HepG2 (cell line): ENCODE measurements around the gene ABCB9. TPM values are rescaled to one million over a fixed set of nuclear protein-coding genes. Genes with fewer than 3 reads are reported as not detected.

Experiments
- ATAC-seq: fragments of 200-7000 bp; cut with Tn5 transposase; 3 replicates; pipeline ENCODE4 v1.9.1; 2020; ENCODE audit warnings: mild to moderate bottlenecking, moderate library complexity
- BruUV-seq: library from RNA; stranded (reverse); fragments of 400-500 nt; replicated peaks from 2 replicates; lab custom pipeline; 2021; lab: Mats Ljungman, UMichigan
- CTCF ChIA-PET: fragments of 300-600 bp; formaldehyde crosslinking; extraction: SDS; loops from one replicate; lab custom pipeline; 2021; ENCODE audit warnings: low total read pairs, inconsistent platforms, low intra/inter-chr PET ratio; lab: Yijun Ruan, JAX
- POLR2A ChIA-PET: fragments of 350-600 bp; sonication (Branson Sonifier 250); formaldehyde crosslinking; loops from one replicate; lab custom pipeline; 2020; ENCODE audit warnings: antibody characterized with exemption, inconsistent platforms; lab: Yijun Ruan, JAX
- DNase-seq: peaks from one replicate; pipeline ENCODE4 v3.0.0-alpha.2; 2015; ENCODE audit warnings: low spot score
- FAIRE-seq: peaks from 3 replicates; lab custom pipeline; 2011; peaks lifted over from hg19 to GRCh38; lab: Jason Lieb, UNC
- H2AFZ ChIP-seq: one replicate; pipeline ENCODE4 v1.6.1; 2011; ENCODE audit warnings: low read length, inconsistent platforms
- H3K27ac ChIP-seq: fragments of 300-600 bp; 3 replicates; pipeline ENCODE4 v1.8.0; 2011; ENCODE audit warnings: mixed run types, mild to moderate bottlenecking, mixed read lengths, low read length, inconsistent platforms; ENCODE audit not compliant: insufficient read depth; ENCODE audit errors: extremely low read length
- H3K27me3 ChIP-seq, 2 experiments: fragments of 200-600 bp in 1 of 2; 2 replicates in 1 of 2; 3 replicates in 1 of 2; pipeline versions ENCODE4 v1.6.0 to v1.8.0; 2011; ENCODE audit warnings: low read length in 2 of 2, mild to moderate bottlenecking in 2 of 2, moderate library complexity in 2 of 2, inconsistent platforms in 1 of 2; ENCODE audit not compliant: insufficient read depth in 2 of 2, control insufficient read depth in 1 of 2
- H3K36me3 ChIP-seq, 2 experiments: fragments of 200-600 bp in 1 of 2; replicated peaks in 1 of 2; 2 replicates in 1 of 2; 3 replicates in 1 of 2; pipeline versions ENCODE4 v1.5.1 to v1.8.0; 2011; ENCODE audit warnings: low read length in 2 of 2, inconsistent platforms in 1 of 2; ENCODE audit not compliant: insufficient read depth in 2 of 2, control insufficient read depth in 1 of 2
- H3K4me1 ChIP-seq: 2 replicates; pipeline ENCODE4 v1.5.1; 2012; ENCODE audit warnings: low read length, inconsistent platforms; ENCODE audit not compliant: insufficient read depth
- H3K4me2 ChIP-seq: 2 replicates; pipeline ENCODE4 v1.6.0; 2011; ENCODE audit warnings: low read depth, low read length, inconsistent platforms
- H3K4me3 ChIP-seq, 3 experiments: fragments of 200-600 bp in 1 of 3; sonication (generic), shearing (Covaris generic) in 1 of 3; replicated peaks in 1 of 3; 2 replicates each; pipeline ENCODE4 v1.5.1; 2011 to 2016; ENCODE audit warnings: low read length in 3 of 3, inconsistent platforms in 2 of 3, low read depth in 2 of 3, mild to moderate bottlenecking in 2 of 3, control low read depth in 1 of 3, mixed read lengths in 1 of 3; ENCODE audit not compliant: insufficient read depth in 1 of 3
- H3K79me2 ChIP-seq: one replicate; pipeline ENCODE4 v1.6.1; 2011; ENCODE audit warnings: low read length, inconsistent platforms; ENCODE audit not compliant: insufficient read depth
- H3K9ac ChIP-seq: 2 replicates; pipeline ENCODE4 v1.6.0; 2011; ENCODE audit warnings: mild to moderate bottlenecking, low read depth, low read length, inconsistent platforms; ENCODE audit not compliant: insufficient read depth
- H3K9me3 ChIP-seq: 2 replicates; pipeline ENCODE4 v1.5.1; 2012; ENCODE audit warnings: mild to moderate bottlenecking, low read length
- H4K20me1 ChIP-seq: 2 replicates; pipeline ENCODE4 v1.6.0; 2011; ENCODE audit warnings: inconsistent platforms, mild to moderate bottlenecking, low read length, moderate library complexity; ENCODE audit not compliant: insufficient read depth
- ETV5 ChIP-seq: IDR thresholded peaks from 2 replicates; pipeline ENCODE4 v1.6.1; 2018; ENCODE audit warnings: missing biosample characterization, missing genetic modification reagents, inconsistent platforms, borderline replicate concordance
- GABPA ChIP-seq, 2 experiments: IDR thresholded peaks; 2 replicates each; pipeline ENCODE4 v1.6.1; 2011 to 2016; ENCODE audit warnings: low read depth in 2 of 2, low read length in 1 of 2, missing biosample characterization in 1 of 2, missing genetic modification characterization in 1 of 2
- GTF2F1 ChIP-seq: fragments of 150-350 bp; IDR thresholded peaks from 2 replicates; pipeline ENCODE4 v1.6.1; 2014; ENCODE audit warnings: low read length
- HNRNPH1 ChIP-seq: fragments of 200-400 bp; formaldehyde crosslinking; optimal IDR thresholded peaks from 2 replicates; pipeline ENCODE3; 2017; ENCODE audit warnings: mild to moderate bottlenecking, low read depth, low read length
- KLF12 ChIP-seq: sonication (generic); formaldehyde crosslinking; IDR thresholded peaks from 2 replicates; pipeline ENCODE4 v1.4.0; 2020; ENCODE audit warnings: missing genetic modification reagents, borderline replicate concordance
- NCOR1 ChIP-seq: fragments of 200-600 bp; sonication (generic); IDR thresholded peaks from 2 replicates; pipeline ENCODE4 v1.7.0; 2017; ENCODE audit warnings: antibody characterized with exemption, low read length, borderline replicate concordance
- ZNF772 ChIP-seq: sonication (generic); formaldehyde crosslinking; IDR thresholded peaks from 2 replicates; pipeline ENCODE4 v1.5.0; 2020; ENCODE audit warnings: mild to moderate bottlenecking, missing genetic modification reagents
- WGBS: methylation state at CpG from one replicate; pipeline ENCODE4 v1.1.6; 2017; ENCODE audit warnings: low lambda C conversion rate; 5-methylcytosine and 5-hydroxymethylcytosine counted together
- in situ Hi-C: cut with HindIII; loops from 2 replicates; pipeline ENCODE4 v1.10.0; 2017; ENCODE audit warnings: low pct_unique_long_range_greater_than_20kb; ENCODE audit not compliant: extremely low pct_ligation_motif_present
- intact Hi-C: fragments of 100-400 bp; cut with micrococcal nuclease; formaldehyde crosslinking; loops from one replicate; pipeline ENCODE4 v1.10.0; 2022; ENCODE audit not compliant: unreplicated experiment
- polyA plus RNA-seq, 8 experiments: library from polyadenylated mRNA; depleted of rRNA in 3 of 8; stranded (reverse) in 7 of 8; unstranded in 1 of 8; fragments of >200 nt; fragmentation: Illumina TruSeq in 4 of 8; extraction: Trizol in 4 of 8; gene quantifications; 2 replicates each; pipeline versions ENCODE4 v1.2.1 to v1.2.3, GENCODE V29; 2011 to 2016; ENCODE audit warnings: low read depth in 4 of 8, missing spikeins in 1 of 8, mixed read lengths in 1 of 8; ENCODE audit not compliant: insufficient read depth in 1 of 8
- total RNA-seq, 5 experiments: library from RNA; depleted of rRNA; stranded (reverse); fragments of >200 nt; fragmentation: Illumina TruSeq; extraction: Trizol; gene quantifications; 2 replicates each; pipeline ENCODE4 v1.2.3, GENCODE V29; 2016; ENCODE audit warnings: low read depth in 1 of 5
- TF ChIP-seq, protein P1 (sequence below): IDR thresholded peaks from 2 replicates; pipeline ENCODE4 v1.6.1; 2012; ENCODE audit warnings: inconsistent platforms
- TF ChIP-seq, protein P2 (sequence below): sonication (generic); formaldehyde crosslinking; conservative IDR thresholded peaks from 2 replicates; pipeline ENCODE4 v1.4.0; 2020; ENCODE audit warnings: mild to moderate bottlenecking, missing genetic modification reagents, moderate library complexity

The ABCB9 gene
- total and polyA plus RNA-seq, 2 of the 13 experiments (the other 11 are each of a cell fraction or from before 2014, with no cell fraction given) = 5.1 to 6.0 TPM

DNA sequence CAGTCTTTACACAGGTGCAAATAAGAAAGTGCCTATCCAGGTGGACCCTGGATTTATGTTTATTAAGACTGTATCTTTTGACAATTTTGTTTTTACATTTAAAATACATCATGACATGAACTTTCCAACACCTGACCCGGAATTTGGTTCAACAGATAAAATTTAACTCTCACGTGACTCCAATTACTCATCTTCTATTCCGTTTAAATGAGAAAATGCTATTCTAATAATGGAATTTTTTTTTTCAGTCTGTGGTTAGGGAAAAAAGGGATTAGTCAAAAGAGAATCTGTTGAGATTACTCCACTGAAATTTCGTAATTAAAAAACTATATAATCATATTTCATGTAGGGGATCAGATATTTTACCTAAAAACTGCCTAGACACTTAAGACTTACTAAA is 81.4 kb downstream of the ABCB9 start:
- H3K4me3 ChIP-seq = 0 out of 6 replicates have a peak overlapping the region, but pooled peaks of 1 of the 3 experiments have one; percentile 15
- no peak overlapping the region for H3K9ac ChIP-seq
- H4K20me1 ChIP-seq = peaks cover 3% of the 10 kb centered on the region; the same call in 1 of the 2 replicates
- no peaks in the 10 kb centered on the region for H3K36me3 ChIP-seq
- peaks cover 77% of the 10 kb centered on the region for H3K79me2 ChIP-seq
- ChIA-PET POLR2A (no interaction called here), CTCF (no interaction called here)
- intact Hi-C loops (no loop called here), in situ Hi-C loops (no loop called here)
- H2AFZ ChIP-seq = no peak overlapping the region
- DNase-seq (no peak), ATAC-seq (no peak), FAIRE-seq (no peak)
- BruUV-seq = no TSS peak
- WGBS = 71% methylated on average over 4 of the region's 4 CpGs
- no peak overlapping the region for H3K27ac ChIP-seq
- no peaks in the 10 kb centered on the region; a peak in 2 of 5 replicates for H3K27me3 ChIP-seq
- peaks cover 70% of the 10 kb centered on the region for H3K4me1 ChIP-seq
- H3K4me2 ChIP-seq = no peak overlapping the region
- no peaks in the 10 kb centered on the region for H3K9me3 ChIP-seq
- no peak for TF ChIP-seq NCOR1
- TF ChIP-seq KLF12 = no peak
- TF ChIP-seq, protein P1, sequence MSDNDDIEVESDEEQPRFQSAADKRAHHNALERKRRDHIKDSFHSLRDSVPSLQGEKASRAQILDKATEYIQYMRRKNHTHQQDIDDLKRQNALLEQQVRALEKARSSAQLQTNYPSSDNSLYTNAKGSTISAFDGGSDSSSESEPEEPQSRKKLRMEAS = no peak
- no peak for TF ChIP-seq GTF2F1
- no peak for TF ChIP-seq HNRNPH1

DNA sequence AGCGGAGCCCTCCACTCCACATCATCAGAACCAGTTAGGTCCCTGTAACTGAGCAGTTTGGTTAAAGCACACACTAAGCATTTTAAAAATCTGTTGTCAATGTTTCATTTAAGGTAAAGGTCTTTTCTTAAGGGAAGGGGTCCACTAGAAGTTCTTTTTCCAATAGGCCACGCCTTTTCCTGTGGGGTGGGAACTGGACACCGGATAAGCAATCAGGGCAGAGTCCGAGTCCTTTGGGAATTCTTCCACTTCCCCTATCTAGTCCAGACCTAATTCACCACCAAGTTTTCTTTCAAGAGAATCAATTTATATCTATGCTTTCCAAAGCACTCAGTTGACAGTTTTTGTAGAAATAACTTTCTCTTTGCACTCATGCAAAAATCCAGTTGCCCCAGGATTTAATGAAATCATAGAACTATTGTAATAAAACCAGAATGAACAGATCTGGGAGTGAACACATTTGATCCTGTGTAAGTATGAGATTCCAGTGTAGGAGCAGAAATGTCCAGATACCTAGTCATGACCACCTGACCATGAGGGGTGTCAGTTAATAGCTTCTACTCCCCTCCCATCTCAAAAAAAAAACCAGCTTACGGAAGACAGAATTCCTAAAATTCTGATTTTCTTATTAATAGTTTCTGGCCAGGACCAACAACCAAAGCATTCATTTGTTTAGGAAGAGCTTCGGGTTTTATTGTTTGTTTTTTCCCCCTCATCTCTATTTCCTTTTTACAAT is 82.0 kb downstream of the ABCB9 start:
- peak overlapping the region; percentile 64 for H3K4me2 ChIP-seq
- ChIA-PET POLR2A (no interaction called here), CTCF (no interaction called here)
- H3K36me3 ChIP-seq = no peaks in the 10 kb centered on the region
- in situ Hi-C loops (no loop called here), intact Hi-C loops (no loop called here)
- ATAC-seq (0 out of 3 replicates have a peak, but pooled peaks have one; percentile 13), DNase-seq (no peak), FAIRE-seq (peak; percentile 64)
- BruUV-seq = no TSS peak
- peaks cover 73% of the 10 kb centered on the region for H3K79me2 ChIP-seq
- H3K4me1 ChIP-seq = peaks cover 67% of the 10 kb centered on the region
- 44% methylated on average over 6 of the region's 6 CpGs for WGBS
- H3K9ac ChIP-seq = no peak overlapping the region
- no peaks in the 10 kb centered on the region; a peak in 2 of 5 replicates for H3K27me3 ChIP-seq
- no peaks in the 10 kb centered on the region for H3K9me3 ChIP-seq
- H4K20me1 ChIP-seq = no peaks in the 10 kb centered on the region
- H2AFZ ChIP-seq = peak overlapping the region; percentile 39
- H3K4me3 ChIP-seq = peak overlapping the region in 2 of 3 experiments; percentile 15 to 34; a peak in 1 of 6 replicates
- H3K27ac ChIP-seq = peak overlapping the region; percentile 37
- no peak for TF ChIP-seq GABPA (IDR thresholded peaks at IDR 0.05; ENCODE audit: low read depth, low read length)
- TF ChIP-seq GABPA (CRISPR knock-in tag; IDR thresholded peaks at IDR 0.05; ENCODE audit: low read depth) = peak; percentile 69
- TF ChIP-seq, protein P2, sequence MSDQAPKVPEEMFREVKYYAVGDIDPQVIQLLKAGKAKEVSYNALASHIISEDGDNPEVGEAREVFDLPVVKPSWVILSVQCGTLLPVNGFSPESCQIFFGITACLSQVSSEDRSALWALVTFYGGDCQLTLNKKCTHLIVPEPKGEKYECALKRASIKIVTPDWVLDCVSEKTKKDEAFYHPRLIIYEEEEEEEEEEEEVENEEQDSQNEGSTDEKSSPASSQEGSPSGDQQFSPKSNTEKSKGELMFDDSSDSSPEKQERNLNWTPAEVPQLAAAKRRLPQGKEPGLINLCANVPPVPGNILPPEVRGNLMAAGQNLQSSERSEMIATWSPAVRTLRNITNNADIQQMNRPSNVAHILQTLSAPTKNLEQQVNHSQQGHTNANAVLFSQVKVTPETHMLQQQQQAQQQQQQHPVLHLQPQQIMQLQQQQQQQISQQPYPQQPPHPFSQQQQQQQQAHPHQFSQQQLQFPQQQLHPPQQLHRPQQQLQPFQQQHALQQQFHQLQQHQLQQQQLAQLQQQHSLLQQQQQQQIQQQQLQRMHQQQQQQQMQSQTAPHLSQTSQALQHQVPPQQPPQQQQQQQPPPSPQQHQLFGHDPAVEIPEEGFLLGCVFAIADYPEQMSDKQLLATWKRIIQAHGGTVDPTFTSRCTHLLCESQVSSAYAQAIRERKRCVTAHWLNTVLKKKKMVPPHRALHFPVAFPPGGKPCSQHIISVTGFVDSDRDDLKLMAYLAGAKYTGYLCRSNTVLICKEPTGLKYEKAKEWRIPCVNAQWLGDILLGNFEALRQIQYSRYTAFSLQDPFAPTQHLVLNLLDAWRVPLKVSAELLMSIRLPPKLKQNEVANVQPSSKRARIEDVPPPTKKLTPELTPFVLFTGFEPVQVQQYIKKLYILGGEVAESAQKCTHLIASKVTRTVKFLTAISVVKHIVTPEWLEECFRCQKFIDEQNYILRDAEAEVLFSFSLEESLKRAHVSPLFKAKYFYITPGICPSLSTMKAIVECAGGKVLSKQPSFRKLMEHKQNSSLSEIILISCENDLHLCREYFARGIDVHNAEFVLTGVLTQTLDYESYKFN (CRISPR knock-in tag) = 0 out of 2 replicates have a peak, but pooled peaks have one; percentile 15
- TF ChIP-seq ETV5 (CRISPR knock-in tag) = peak; percentile 21; the same call in 1 of the 2 replicates
- TF ChIP-seq ZNF772 (CRISPR knock-in tag) = no peak
